Activated naive CD4-positive, alpha-beta T cell treated with anti-CD3 and anti-CD28 coated beads, Interleukin-2, amount 50 U/mL, for 16 hours (primary cell): ENCODE results near the gene PCDH10.

Experiments
- DNase-seq: peaks from one replicate; pipeline ENCODE4 v3.0.0-alpha.2; 2020

PCDH10 gene

GRCh38 chr4:133148690-133149363 is at the start of gene PCDH10:
Gene PCDH10 (plus strand): TSS chr4:133149294. CDS start chr4:133150141, 847 bp downstream.
- no peak for DNase-seq

DNA sequence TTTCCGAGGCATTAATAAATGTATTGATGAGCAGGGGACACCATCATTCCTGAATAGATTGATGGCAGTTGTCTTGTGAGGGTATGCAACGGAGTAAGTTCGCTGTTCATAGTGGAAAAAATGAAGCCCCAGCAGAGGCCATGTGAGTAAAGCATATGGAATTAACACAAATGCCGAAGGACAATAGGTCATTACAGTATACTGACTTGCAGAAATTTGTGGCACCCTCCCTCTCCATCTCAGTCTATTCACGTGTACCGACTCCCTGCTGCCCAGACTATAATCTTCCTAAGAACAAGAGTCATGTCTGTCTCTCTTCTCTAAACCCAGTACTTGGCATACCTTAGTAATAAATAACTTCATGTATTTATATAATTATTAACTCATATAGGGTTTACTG is 47.1 kb upstream of the PCDH10 start:
- DNase-seq = no peak

DNA sequence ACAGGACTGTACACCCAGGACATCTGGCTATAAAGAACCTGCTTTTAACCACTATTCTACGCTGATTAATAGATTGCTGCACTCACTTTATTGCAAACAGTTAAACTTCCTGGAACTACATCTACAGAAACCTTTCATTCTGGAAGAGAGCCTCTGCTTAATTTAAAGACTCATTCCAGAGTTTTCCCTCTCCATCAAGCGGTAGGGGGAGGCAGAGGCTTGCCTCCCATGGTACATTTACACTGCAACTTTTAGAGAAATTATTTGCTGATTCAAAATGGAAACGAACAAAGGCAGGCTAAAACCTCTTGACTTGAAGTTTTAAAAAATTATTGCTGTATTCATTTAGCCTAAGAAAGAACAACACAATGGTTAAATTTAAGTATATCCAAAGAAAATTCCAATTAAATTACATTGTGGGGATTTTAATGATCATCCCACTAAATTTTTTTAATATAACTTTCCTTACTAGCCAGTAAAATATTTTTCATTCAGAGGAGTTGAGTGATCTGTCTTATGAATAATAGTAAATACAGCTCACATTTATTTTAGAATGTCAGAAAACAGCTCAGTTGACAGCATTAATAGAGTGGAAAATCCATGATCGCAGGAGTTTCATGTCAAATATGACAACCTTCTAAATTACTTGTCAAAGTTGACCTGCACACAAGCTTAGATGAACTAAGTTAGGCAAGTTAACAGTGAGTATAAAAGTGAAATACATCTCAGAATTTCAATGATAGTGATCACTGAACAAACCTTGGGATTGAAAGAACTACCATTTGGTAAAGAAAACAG is 46.3 kb upstream of the PCDH10 start:
- no peak for DNase-seq

DNA sequence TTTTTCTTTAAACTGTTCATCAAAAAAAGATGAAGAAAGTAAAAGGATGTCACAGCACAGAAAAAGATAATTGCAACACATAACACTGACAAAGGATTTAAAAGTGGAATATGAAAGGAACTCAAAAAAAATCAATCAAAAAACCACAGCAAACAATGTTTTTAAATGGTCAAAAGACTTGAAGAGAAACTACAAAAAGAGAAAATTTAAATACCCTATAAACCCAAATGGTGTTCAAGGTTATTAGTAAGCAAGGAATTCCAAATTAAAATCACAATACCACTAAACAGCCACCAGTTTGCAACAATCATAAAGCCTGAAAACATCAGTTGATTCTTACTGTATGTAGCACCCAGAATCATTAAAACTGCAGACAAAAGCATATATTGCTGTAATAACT is 36.5 kb upstream of the PCDH10 start:
- no peak for DNase-seq

DNA sequence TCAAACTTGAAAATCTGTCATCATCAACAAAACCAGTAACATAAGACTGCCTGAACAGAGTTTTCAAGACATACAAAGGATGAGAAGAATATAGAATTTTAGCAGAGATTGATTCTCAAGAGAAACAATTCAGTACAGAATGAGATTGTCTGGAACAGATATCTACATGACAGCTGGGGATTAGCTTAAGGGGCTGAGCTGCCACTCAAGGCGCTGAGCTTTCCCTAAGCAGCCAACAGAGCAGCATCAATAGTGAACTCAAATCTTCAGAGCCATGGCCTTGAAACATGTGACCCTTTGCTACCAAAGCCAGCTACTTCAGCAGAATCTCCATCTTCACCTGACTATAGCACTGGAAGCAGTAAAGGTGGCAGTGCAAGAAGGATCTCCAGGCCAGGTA is 24.3 kb upstream of the PCDH10 start:
- DNase-seq = no peak

GRCh38 chr4:133127500-133127899 is 21.6 kb upstream of the PCDH10 start:
- DNase-seq = no peak

DNA sequence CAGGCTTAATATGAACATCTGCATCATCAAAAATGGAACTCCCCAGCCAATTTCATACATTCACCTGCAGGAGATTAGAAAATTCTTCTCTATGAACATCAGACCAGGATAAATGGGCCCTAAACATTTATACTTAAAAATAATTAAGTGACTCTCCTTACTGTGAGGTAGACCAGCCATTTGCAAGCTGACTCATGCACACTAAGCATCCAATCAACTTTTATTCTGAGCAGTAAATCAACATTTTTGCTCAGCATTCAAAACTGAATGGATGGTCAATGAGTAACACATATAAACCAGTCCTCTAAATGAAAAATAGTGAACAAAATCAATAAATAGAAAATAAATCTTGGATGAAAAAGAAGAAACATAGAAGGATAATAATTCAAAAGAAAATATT is 19.9 kb upstream of the PCDH10 start:
- no peak for DNase-seq

GRCh38 chr4:133130171-133130570 is 18.9 kb upstream of the PCDH10 start:
- no peak for DNase-seq

DNA sequence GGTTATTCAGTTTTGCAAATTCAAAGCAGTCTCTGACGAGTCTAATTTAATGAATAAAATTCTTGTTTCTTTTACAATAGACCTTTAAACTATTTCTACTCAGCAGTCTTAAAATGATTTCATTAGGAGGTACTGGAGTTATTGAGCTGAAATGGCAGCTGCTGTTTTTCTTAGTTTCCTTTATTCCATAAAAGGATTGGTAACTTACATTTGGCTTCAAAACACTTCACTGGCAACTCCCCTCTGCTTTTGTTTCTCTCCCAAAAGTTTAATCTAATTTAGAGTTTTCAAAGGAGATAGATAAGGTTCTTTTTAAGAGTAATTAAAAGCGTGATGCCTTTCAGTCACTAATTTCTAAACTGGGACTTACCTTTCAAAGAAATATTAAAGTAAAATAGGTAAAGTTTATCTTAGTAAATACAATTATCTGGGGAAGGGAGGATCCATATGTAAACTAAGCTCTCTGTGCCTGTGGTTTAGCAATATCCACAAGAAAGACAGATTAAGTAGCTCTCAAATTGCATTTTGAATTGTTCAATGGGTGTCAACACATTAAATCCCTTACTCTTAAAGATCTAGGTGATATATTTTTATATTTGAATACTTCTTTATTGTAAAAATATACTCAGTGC is 17.1 kb upstream of the PCDH10 start:
- DNase-seq = no peak

DNA sequence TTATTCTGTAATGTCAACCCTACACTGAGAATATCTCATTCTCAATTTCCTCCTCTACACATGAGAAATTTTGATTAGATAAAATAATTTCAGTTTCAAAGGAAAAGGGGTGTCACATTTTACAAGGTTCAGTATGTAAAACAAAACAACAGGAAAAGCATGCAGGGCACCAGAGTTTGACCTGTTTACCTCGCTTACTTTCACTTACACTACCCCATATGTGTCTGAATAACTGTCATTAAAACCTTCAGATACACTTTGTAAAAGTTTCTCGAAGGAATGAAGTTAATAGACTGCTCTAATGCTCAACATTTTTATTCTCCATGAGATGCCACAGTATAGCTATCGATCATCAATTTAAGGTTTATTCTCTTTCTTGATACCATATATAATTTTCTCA is 12.3 kb upstream of the PCDH10 start:
- no peak for DNase-seq

GRCh38 chr4:133137571-133137970 is 11.5 kb upstream of the PCDH10 start:
- no peak for DNase-seq

DNA sequence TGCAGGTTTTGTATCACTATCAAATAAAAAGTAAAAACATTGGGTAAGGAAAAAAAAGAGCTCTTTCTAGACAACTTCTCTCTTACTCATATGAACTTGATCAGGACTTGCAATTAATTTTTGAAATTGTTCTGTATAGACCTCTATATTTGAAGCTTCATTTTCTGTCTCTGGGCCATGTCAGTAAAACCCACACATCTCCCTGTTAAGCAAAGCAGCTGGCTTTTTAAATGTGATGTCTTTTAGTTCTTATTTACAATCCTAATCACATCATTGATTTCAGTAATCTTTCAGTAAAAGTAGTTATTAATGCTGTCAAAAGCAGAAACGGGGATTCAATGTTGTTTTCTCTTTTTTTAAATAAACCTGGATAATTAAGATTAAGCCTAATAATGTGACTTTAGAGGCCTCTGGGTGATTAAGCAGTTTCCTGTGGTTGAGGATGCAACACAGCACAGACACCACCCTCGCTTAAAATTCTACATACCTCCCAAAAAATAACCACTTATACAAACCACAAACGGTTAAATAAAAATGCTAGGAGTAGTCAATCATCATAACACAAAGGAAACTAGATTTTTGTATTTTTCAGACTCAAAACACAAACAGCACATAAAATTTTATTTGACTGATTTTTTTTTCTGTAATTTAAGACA is 5.2 kb upstream of the PCDH10 start:
- DNase-seq = no peak

DNA sequence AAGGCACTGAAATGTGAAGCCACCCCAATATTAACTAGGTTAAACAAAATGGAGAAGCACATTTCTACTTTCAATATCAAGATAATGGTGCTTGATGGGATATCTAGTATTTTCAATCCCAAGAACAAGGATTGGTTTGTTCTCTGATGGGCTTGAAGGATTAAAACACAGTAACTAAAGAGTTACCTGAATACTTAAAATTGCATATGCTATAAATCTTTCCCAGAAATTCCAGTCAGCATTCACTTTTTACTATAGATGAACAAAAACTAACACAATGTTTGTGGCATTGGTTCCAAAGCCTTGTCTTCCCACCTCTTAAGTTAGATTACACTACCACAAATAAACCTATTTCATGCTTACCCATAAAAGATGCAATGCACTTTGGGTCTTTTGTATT is 3.9 kb upstream of the PCDH10 start:
- DNase-seq = no peak

DNA sequence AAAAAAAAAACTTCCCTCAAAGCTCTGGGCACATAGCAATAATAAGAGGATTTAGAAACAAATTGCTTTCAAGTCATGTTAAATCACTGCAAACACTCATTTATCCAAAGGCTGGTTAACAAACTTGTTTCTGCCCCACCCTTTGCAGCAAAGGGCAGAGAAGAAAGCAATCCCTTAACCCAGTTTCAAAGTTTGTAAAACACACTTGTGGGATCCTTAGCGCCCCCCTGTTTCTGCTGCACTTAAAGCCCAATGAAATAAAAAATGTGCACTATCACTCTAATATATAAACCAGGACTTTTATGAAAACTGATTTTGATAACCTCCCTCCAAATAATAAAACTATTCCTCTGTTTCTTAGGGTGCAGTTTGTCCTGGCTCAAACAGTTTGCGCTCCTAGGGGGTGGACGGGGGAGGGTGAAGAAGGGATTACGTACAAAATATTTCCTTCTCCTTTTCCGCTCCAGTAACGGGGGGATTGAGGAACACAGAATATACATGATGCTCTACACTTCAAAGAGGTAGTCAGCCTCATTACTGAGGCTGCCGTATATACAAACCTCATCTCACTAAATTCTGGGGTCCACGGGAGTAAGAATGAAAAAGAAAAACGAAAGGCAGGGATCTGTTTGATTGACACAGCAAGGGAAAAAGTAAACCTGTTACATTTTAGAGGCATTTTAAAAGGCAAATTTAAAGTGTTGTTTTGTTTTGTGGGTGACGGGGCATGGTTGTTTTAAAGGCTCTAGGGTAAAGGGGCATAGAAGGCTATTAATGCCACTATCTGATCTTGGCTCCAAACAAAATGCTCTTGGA is 3.1 kb upstream of the PCDH10 start:
- no peak for DNase-seq

- no peak for DNase-seq
Measured at GRCh38 chr4:133146574-133147241, 2.4 kb upstream of the PCDH10 start.

GRCh38 chr4:133147286-133147821 is 1.7 kb upstream of the PCDH10 start:
- no peak for DNase-seq

DNA sequence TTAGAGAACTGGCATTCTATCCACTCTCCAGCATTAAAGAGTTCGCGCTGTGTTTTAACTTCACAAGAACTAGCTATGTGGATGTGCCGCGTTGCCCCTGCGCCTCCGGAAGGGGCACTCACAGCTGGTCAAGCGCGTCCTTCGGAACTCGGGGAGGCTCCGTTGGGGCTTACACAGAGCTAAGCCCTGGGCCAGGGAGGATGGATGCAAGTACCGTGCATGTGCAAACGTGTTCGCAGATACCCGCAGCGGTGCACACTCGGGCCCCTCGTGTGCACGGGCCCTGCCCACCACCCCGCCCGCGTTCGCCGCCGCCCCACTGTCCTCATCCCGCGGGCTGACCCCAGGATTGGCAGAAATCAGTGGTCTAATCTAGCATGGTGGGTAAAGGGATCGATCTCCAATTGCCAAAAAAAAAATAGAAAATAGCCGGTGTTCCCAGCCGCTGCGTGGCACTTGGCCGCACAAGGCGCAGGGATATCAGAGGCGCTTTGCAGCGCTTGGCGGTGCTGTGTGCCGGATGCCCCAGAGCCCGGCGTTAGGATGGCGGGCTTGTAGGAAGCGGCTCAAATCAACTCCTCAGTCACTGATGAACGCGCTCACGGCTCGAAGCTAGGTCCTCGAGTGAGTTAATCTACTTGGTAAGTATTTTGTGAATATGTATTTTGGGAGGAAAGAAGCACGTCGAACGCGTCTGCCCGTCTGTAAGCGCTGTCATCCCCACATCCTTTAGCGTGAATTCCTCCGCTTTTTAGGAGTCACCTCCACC is 989 bp upstream of the PCDH10 start:
- DNase-seq = no peak

DNA sequence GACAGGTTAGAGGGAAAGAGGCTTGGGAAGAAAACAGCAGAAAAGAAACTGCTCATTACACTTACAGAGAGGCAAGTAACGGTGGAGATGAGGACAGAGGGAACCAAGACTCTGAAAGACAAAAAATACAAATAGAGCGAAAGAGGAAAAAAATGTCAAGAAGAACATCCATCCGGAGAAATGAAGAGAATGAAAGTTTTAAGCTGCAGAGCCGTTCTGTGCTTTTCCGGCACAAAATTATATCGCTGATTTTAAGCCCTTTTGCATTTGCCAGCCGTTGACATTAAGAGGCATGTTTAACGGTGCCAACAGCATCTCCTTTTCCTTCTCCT is 236 bp downstream of the PCDH10 start:
- DNase-seq = no peak

DNA sequence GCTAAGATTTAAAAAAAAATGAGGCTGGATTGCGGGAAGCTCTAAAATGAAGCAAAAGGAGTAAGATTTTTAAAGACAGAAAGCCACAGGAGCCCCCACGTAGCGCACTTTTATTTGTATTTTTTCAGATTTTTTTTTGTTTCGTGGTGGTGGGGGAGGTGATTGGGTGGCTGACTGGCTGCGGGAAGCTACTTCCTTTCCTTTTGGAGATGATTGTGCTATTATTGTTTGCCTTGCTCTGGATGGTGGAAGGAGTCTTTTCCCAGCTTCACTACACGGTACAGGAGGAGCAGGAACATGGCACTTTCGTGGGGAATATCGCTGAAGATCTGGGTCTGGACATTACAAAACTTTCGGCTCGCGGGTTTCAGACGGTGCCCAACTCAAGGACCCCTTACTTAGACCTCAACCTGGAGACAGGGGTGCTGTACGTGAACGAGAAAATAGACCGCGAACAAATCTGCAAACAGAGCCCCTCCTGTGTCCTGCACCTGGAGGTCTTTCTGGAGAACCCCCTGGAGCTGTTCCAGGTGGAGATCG is 908 bp downstream of the PCDH10 start:
- no peak for DNase-seq

DNA sequence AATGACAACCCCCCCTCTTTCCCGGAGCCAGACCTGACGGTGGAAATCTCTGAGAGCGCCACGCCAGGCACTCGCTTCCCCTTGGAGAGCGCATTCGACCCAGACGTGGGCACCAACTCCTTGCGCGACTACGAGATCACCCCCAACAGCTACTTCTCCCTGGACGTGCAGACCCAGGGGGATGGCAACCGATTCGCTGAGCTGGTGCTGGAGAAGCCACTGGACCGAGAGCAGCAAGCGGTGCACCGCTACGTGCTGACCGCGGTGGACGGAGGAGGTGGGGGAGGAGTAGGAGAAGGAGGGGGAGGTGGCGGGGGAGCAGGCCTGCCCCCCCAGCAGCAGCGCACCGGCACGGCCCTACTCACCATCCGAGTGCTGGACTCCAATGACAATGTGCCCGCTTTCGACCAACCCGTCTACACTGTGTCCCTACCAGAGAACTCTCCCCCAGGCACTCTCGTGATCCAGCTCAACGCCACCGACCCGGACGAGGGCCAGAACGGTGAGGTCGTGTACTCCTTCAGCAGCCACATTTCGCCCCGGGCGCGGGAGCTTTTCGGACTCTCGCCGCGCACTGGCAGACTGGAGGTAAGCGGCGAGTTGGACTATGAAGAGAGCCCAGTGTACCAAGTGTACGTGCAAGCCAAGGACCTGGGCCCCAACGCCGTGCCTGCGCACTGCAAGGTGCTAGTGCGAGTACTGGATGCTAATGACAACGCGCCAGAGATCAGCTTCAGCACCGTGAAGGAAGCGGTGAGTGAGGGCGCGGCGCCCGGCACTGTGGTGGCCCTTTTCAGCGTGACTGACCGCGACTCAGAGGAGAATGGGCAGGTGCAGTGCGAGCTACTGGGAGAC is 1.6 kb downstream of the PCDH10 start:
- no peak for DNase-seq
